Neural progenitor cell (in vitro differentiated cells): Measurements from ENCODE around the gene ASIC2. TPM values are rescaled to one million over a fixed set of nuclear protein-coding genes. Genes with fewer than 3 reads are reported as not detected.

Source experiments
- DNase-seq: peaks from one replicate; pipeline ENCODE4 v3.0.0-alpha.2; 2016; ENCODE audit warnings: low spot score
- H2AFZ ChIP-seq: fragments of 200-600 bp; sonication (generic); replicated peaks from 2 replicates; pipeline ENCODE4 v1.6.1; 2016; ENCODE audit warnings: antibody characterized with exemption
- H3F3A ChIP-seq: fragments of 200-600 bp; sonication (generic); 2 replicates; pipeline ENCODE4 v1.6.1; 2016; ENCODE audit warnings: antibody characterized with exemption, low read depth
- H3K27ac ChIP-seq: fragments of 200-600 bp; sonication (generic); 2 replicates; pipeline ENCODE4 v1.5.1; 2016; ENCODE audit warnings: mild to moderate bottlenecking
- H3K27me3 ChIP-seq: fragments of 200-600 bp; sonication (generic); 2 replicates; pipeline ENCODE4 v1.6.1; 2016; ENCODE audit warnings: mild to moderate bottlenecking, moderate library complexity
- H3K36me3 ChIP-seq: fragments of 200-600 bp; sonication (generic); 2 replicates; pipeline ENCODE4 v1.5.1; 2016
- H3K4me1 ChIP-seq: fragments of 200-600 bp; sonication (generic); 2 replicates; pipeline ENCODE4 v1.6.1; 2016; ENCODE audit warnings: mixed run types
- H3K4me2 ChIP-seq: fragments of 200-600 bp; sonication (generic); 2 replicates; pipeline ENCODE4 v1.6.1; 2016
- H3K4me3 ChIP-seq: fragments of 200-600 bp; sonication (generic); 2 replicates; pipeline ENCODE4 v1.5.1; 2016
- H3K79me2 ChIP-seq: fragments of 200-600 bp; sonication (generic); 2 replicates; pipeline ENCODE4 v1.6.1; 2016; ENCODE audit warnings: low read depth
- H3K9ac ChIP-seq: fragments of 200-600 bp; sonication (generic); 2 replicates; pipeline ENCODE4 v1.6.1; 2016
- H3K9me3 ChIP-seq: fragments of 200-600 bp; sonication (generic); 2 replicates; pipeline ENCODE4 v1.5.1; 2016; ENCODE audit warnings: low read depth
- H4K20me1 ChIP-seq: fragments of 200-600 bp; sonication (generic); 2 replicates; pipeline ENCODE4 v1.6.1; 2016; ENCODE audit warnings: low read depth
- H3K27ac Mint-ChIP-seq: 3 replicates; pipeline ENCODE4 v1.8.0; 2021; ENCODE audit warnings: mixed read lengths
- H3K27me3 Mint-ChIP-seq: 2 replicates; pipeline ENCODE4 v1.8.0; 2022; ENCODE audit warnings: low read depth, mild to moderate bottlenecking, inconsistent platforms, moderate library complexity, mixed read lengths; ENCODE audit not compliant: insufficient read depth
- H3K36me3 Mint-ChIP-seq: 3 replicates; pipeline ENCODE4 v1.8.0; 2021; ENCODE audit warnings: mixed read lengths
- H3K4me1 Mint-ChIP-seq: 3 replicates; pipeline ENCODE4 v1.8.0; 2021; ENCODE audit warnings: mixed read lengths
- H3K4me3 Mint-ChIP-seq: 3 replicates; pipeline ENCODE4 v1.8.0; 2021; ENCODE audit warnings: mild to moderate bottlenecking, moderate library complexity, mixed read lengths
- H3K9me3 Mint-ChIP-seq: 3 replicates; pipeline ENCODE4 v1.8.0; 2020; ENCODE audit warnings: mixed read lengths
- EZH2 ChIP-seq: fragments of 200-600 bp; sonication (generic); IDR thresholded peaks from 2 replicates; pipeline ENCODE4 v1.6.1; 2017; ENCODE audit warnings: antibody characterized with exemption, mild to moderate bottlenecking, moderate library complexity
- EZH2phosphoT487 ChIP-seq: fragments of 200-600 bp; sonication (generic); IDR thresholded peaks from 2 replicates; pipeline ENCODE4 v1.6.1; 2017; ENCODE audit warnings: antibody characterized with exemption
- total RNA-seq: library from RNA; depleted of rRNA; stranded (reverse); fragments of >200 nt; gene quantifications from 2 replicates; pipeline ENCODE4 v1.2.3, GENCODE V29; 2015; ENCODE audit warnings: low replicate concordance
- TF ChIP-seq, protein P1 (sequence below): fragments of 200-600 bp; sonication (generic); IDR thresholded peaks from 2 replicates; pipeline ENCODE4 v1.5.1; 2017; ENCODE audit warnings: antibody characterized with exemption, mild to moderate bottlenecking

The ASIC2 gene
- total RNA-seq, 1 donor from 2014 or later = 2.3 TPM

DNA sequence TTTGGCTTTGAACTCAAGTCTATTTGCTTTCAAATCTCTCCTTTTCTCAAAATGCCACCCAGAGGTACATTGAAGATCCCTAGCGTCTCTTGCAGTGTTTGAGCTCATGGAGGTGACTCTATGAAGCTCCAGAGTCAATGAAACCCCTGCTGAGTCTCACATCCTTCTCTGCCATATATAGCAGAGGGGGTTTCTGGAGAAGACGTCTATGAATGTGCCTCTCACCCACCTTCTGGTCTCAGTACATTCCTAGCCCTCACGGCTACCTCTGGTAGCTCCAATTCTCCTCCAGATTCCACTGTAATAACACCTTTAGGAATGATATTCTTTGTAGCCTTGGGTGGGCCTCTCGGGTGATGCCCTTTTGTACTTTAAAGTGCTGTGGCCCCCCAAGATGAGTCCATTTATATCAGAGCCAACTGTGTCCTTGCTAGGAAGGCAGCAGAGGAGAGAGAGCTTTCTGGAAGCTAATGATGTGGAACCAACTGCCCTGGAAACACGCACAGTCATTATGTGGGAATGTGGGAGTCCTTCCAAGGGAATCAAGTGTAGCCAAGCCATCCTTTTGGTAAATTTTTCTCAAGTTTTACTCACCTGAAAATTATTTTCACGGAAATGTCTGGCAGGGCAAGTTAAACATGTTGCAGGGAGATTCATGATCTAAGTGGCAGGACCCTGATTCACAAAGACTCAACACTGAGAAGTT lies 123.4 kb downstream of the ASIC2 start:
- DNase-seq = no peak
- Histone ChIP-seq H3K4me2 (no peak overlapping the region), H3K9ac (no peak overlapping the region), H4K20me1 (no peaks in the 10 kb centered on the region), H3K36me3 (no peaks in the 10 kb centered on the region), H3K4me3 (no peak overlapping the region), H3K27me3 (peaks cover 3% of the 10 kb centered on the region), H3K9me3 (no peaks in the 10 kb centered on the region), H2AFZ (no peak overlapping the region), H3K27ac (no peak overlapping the region), H3K4me1 (no peaks in the 10 kb centered on the region), H3F3A (no peaks in the 10 kb centered on the region), H3K79me2 (no peaks in the 10 kb centered on the region)
- Mint-ChIP-seq H3K36me3 (no peaks in the 10 kb centered on the region), H3K9me3 (no peaks in the 10 kb centered on the region), H3K27ac (no peak overlapping the region), H3K4me1 (no peaks in the 10 kb centered on the region), H3K4me3 (no peak overlapping the region), H3K27me3 (peaks cover 6% of the 10 kb centered on the region)
- TF ChIP-seq EZH2 (no peak), EZH2phosphoT487 (no peak)
- TF ChIP-seq, protein P1, sequence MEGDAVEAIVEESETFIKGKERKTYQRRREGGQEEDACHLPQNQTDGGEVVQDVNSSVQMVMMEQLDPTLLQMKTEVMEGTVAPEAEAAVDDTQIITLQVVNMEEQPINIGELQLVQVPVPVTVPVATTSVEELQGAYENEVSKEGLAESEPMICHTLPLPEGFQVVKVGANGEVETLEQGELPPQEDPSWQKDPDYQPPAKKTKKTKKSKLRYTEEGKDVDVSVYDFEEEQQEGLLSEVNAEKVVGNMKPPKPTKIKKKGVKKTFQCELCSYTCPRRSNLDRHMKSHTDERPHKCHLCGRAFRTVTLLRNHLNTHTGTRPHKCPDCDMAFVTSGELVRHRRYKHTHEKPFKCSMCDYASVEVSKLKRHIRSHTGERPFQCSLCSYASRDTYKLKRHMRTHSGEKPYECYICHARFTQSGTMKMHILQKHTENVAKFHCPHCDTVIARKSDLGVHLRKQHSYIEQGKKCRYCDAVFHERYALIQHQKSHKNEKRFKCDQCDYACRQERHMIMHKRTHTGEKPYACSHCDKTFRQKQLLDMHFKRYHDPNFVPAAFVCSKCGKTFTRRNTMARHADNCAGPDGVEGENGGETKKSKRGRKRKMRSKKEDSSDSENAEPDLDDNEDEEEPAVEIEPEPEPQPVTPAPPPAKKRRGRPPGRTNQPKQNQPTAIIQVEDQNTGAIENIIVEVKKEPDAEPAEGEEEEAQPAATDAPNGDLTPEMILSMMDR = no peak

DNA sequence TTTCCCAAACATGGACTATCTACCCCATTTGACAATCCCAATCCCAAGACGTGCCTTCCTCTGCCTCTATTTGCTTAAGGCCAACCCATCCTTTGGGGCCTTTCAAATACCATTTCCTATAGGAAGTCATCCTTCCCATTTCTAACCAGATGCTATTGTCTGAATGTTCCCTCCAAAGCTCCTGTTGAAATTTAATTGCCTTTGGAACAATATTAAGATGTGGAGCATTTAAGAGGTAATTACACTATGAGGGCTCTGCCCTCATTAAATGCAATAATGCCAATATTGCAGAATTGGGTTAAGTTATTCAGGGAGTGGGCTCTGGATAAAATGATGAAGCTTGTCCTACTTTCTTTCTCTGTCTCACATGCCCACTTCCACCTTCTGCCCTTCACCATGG lies 125.4 kb downstream of the ASIC2 start:
- Mint-ChIP-seq H3K36me3 (no peaks in the 10 kb centered on the region), H3K9me3 (no peaks in the 10 kb centered on the region), H3K4me3 (no peak overlapping the region), H3K27ac (no peak overlapping the region), H3K27me3 (peaks cover 4% of the 10 kb centered on the region), H3K4me1 (no peaks in the 10 kb centered on the region)
- H4K20me1 ChIP-seq = no peaks in the 10 kb centered on the region
- H3K27me3 ChIP-seq = no peaks in the 10 kb centered on the region
- H3K79me2 ChIP-seq = no peaks in the 10 kb centered on the region
- TF ChIP-seq EZH2 = no peak
- no peaks in the 10 kb centered on the region for H3K9me3 ChIP-seq
- no peak for DNase-seq
- no peak overlapping the region for H3K4me2 ChIP-seq
- H3K4me1 ChIP-seq = peaks cover under 1% of the 10 kb centered on the region
- H2AFZ ChIP-seq = no peak overlapping the region
- H3K4me3 ChIP-seq = no peak overlapping the region
- H3F3A ChIP-seq = no peaks in the 10 kb centered on the region
- no peaks in the 10 kb centered on the region for H3K36me3 ChIP-seq
- no peak overlapping the region for H3K9ac ChIP-seq
- H3K27ac ChIP-seq = no peak overlapping the region

DNA sequence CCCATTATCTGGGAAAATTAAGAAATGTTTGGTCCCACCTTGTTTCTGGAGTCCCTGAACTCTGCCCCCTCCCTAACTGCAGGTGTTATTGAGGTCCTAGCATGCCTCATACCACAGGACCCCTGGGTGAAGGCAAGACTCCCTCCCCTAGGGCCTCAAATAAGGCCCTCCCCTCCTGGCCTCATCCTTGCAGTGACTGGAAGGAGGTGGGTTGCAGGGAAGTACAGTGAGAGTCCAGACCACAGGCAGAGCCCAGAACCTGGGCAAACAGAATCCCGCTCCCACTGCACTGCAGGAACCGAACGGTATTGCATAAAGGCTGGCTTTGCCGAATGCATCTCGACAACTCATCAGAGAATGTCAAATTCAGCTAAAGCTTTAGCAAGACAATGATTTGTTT lies 126.6 kb downstream of the ASIC2 start:
- no peaks in the 10 kb centered on the region for H3K79me2 ChIP-seq
- Mint-ChIP-seq H3K4me3 (no peak overlapping the region), H3K9me3 (no peaks in the 10 kb centered on the region), H3K4me1 (peaks cover 5% of the 10 kb centered on the region), H3K27me3 (peaks cover 4% of the 10 kb centered on the region), H3K36me3 (no peaks in the 10 kb centered on the region), H3K27ac (no peak overlapping the region)
- no peaks in the 10 kb centered on the region for H3K27me3 ChIP-seq
- H3K4me3 ChIP-seq = no peak overlapping the region
- no peaks in the 10 kb centered on the region for H3K9me3 ChIP-seq
- H3K36me3 ChIP-seq = no peaks in the 10 kb centered on the region
- peaks cover 13% of the 10 kb centered on the region for H3K4me1 ChIP-seq
- peaks cover 10% of the 10 kb centered on the region for H3F3A ChIP-seq
- H3K27ac ChIP-seq = no peak overlapping the region
- TF ChIP-seq EZH2phosphoT487 = no peak
- no peak for TF ChIP-seq EZH2
- TF ChIP-seq, protein P1 = no peak
- H3K4me2 ChIP-seq = no peak overlapping the region
- no peak overlapping the region for H2AFZ ChIP-seq
- no peaks in the 10 kb centered on the region for H4K20me1 ChIP-seq
- DNase-seq = no peak
- no peak overlapping the region for H3K9ac ChIP-seq

DNA sequence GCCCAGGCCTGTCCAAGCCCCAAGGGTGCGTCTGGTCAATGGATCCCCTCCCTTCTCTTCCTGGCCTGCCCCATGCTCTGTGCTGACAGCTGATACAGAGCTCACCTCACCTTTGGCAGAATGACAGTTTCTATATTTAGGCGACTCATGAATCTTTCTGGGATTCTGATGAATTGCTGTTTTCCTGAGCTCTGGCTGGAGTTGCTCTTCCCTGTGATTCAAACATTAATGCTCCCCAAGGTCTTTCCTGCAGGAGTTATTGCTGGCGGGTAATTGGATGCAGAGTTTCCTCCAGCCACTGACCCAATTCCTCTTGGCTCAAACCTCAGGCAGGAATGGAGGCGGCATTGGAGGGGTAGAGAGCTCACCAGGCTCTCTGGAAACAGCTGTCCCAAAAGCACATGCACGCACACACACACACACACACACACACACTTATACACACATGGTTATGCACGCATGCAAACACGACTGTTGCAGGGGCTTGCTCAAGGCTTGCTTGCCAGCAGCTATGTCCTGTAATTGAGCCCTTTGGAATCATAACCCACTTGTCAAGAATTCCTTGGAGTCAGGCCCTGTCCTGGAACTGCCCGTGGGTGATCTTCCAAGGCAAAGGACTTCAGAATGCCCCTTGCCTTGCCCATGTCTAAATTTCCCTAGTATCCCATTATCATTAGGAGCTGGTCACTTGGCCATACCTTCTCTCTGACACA lies 128.8 kb downstream of the ASIC2 start:
- peaks cover 5% of the 10 kb centered on the region for H3K4me1 Mint-ChIP-seq
- Histone ChIP-seq H3K4me1 (peaks cover 18% of the 10 kb centered on the region), H3K27ac (no peak overlapping the region), H3K9me3 (no peaks in the 10 kb centered on the region), H3K36me3 (no peaks in the 10 kb centered on the region), H3F3A (peaks cover 22% of the 10 kb centered on the region), H3K27me3 (no peaks in the 10 kb centered on the region), H3K9ac (no peak overlapping the region), H4K20me1 (no peaks in the 10 kb centered on the region), H2AFZ (no peak overlapping the region), H3K79me2 (no peaks in the 10 kb centered on the region), H3K4me2 (no peak overlapping the region), H3K4me3 (no peak overlapping the region)
- TF ChIP-seq, protein P1 = no peak
- no peak for TF ChIP-seq EZH2phosphoT487
- no peak for TF ChIP-seq EZH2
- peaks cover 8% of the 10 kb centered on the region for H3K27me3 Mint-ChIP-seq
- no peak overlapping the region for H3K4me3 Mint-ChIP-seq
- H3K9me3 Mint-ChIP-seq = no peaks in the 10 kb centered on the region
- no peak for DNase-seq
- H3K36me3 Mint-ChIP-seq = no peaks in the 10 kb centered on the region
- no peak overlapping the region for H3K27ac Mint-ChIP-seq
